B cell (primary cell): ENCODE results near the gene CCDC88C. TPM values are rescaled to one million over a fixed set of nuclear protein-coding genes. Genes with fewer than 3 reads are reported as not detected.

Source experiments
- ATAC-seq: fragments of 200-7000 bp; cut with Tn5 transposase; one replicate; pipeline ENCODE4 v1.10.0; 2021; ENCODE audit warnings: low read depth, mild to moderate bottlenecking, moderate number of reproducible peaks, moderate library complexity
- CTCF ChIA-PET: fragments of 350-600 bp; sonication (Branson Sonifier 250); formaldehyde crosslinking; loops from one replicate; lab custom pipeline; 2021; ENCODE audit warnings: antibody characterized with exemption, inconsistent platforms; lab: Charles Lee
- POLR2A ChIA-PET: fragments of 350-600 bp; sonication (Branson Sonifier 250); formaldehyde crosslinking; loops from one replicate; lab custom pipeline; 2021; ENCODE audit warnings: antibody characterized with exemption; lab: Charles Lee
- DNase-seq: peaks from one replicate; pipeline ENCODE4 v3.0.0; 2013
- H2AFZ ChIP-seq: 2 replicates; pipeline ENCODE4 v1.6.1; 2012; ENCODE audit warnings: mild to moderate bottlenecking, low read depth, low read length; ENCODE audit not compliant: insufficient read depth, poor library complexity, severe bottlenecking
- H3K27ac ChIP-seq, 2 donors: 1 replicate in 1 of 2; 2 replicates in 1 of 2; pipeline ENCODE4 v1.5.1; 2012 to 2013; ENCODE audit warnings: low read length in 2 of 2, mild to moderate bottlenecking in 2 of 2, moderate library complexity in 1 of 2
- H3K27me3 ChIP-seq, 4 experiments: fragments of 200-600 bp in 1 of 4; sonication (generic) in 1 of 4; replicated peaks in 1 of 4; 1 replicate in 2 of 4; 2 replicates in 2 of 4; pipeline versions ENCODE4 v1.6.1 to v1.7.0; 2013 to 2016; ENCODE audit warnings: low read length in 3 of 4, mild to moderate bottlenecking in 2 of 4, mixed read lengths in 1 of 4, moderate library complexity in 1 of 4; ENCODE audit not compliant: insufficient read depth in 4 of 4, control insufficient read depth in 3 of 4; ENCODE audit errors: control extremely low read depth in 1 of 4
- H3K36me3 ChIP-seq, 2 experiments: replicated peaks in 1 of 2; 1 replicate in 1 of 2; 2 replicates in 1 of 2; pipeline versions ENCODE4 v1.6.1 to v1.7.1; 2013; ENCODE audit warnings: low read length in 1 of 2; ENCODE audit not compliant: insufficient read depth in 2 of 2, control insufficient read depth in 1 of 2; ENCODE audit errors: control extremely low read depth in 1 of 2, extremely low read depth in 1 of 2
- H3K4me1 ChIP-seq, 2 donors: fragments of 200-600 bp in 1 of 2; sonication (generic) in 1 of 2; 1 replicate in 1 of 2; 2 replicates in 1 of 2; pipeline versions ENCODE4 v1.5.1 to v1.6.1; 2013 to 2017; ENCODE audit warnings: low read length in 2 of 2; ENCODE audit not compliant: control insufficient read depth in 2 of 2, insufficient read depth in 2 of 2
- H3K4me2 ChIP-seq: replicated peaks from 2 replicates; pipeline ENCODE3; 2012; ENCODE audit warnings: mild to moderate bottlenecking, low read depth, low read length; ENCODE audit not compliant: poor library complexity, severe bottlenecking
- H3K4me3 ChIP-seq, 5 experiments: fragments of 200-600 bp in 1 of 5; sonication (generic) in 1 of 5; 1 replicate in 3 of 5; 2 replicates in 2 of 5; pipeline versions ENCODE4 v1.5.1 to v1.7.0; 2011 to 2016; ENCODE audit warnings: low read length in 4 of 5, mild to moderate bottlenecking in 4 of 5, low read depth in 2 of 5, control low read depth in 1 of 5, moderate library complexity in 1 of 5; ENCODE audit not compliant: insufficient read depth in 1 of 5; ENCODE audit errors: control extremely low read depth in 1 of 5, extremely low read depth in 1 of 5
- H3K79me2 ChIP-seq: fragments of 200-600 bp; sonication (generic); one replicate; pipeline ENCODE4 v1.6.0; 2016; ENCODE audit warnings: low read length; ENCODE audit not compliant: control insufficient read depth, insufficient read depth
- H3K9ac ChIP-seq: fragments of 200-600 bp; sonication (generic); 2 replicates; pipeline ENCODE4 v1.6.1; 2017; ENCODE audit warnings: mild to moderate bottlenecking, low read length, moderate library complexity
- H3K9me3 ChIP-seq, 3 donors: one replicate each; pipeline versions ENCODE4 v1.6.1 to v1.7.1; 2013; ENCODE audit warnings: low read length in 2 of 3; ENCODE audit not compliant: control insufficient read depth in 2 of 3, insufficient read depth in 1 of 3; ENCODE audit errors: control extremely low read depth in 1 of 3
- H4K20me1 ChIP-seq: 2 replicates; pipeline ENCODE4 v1.6.0; 2012; ENCODE audit warnings: mild to moderate bottlenecking, low read length; ENCODE audit not compliant: insufficient read depth, control insufficient read depth, poor library complexity, severe bottlenecking
- H3K27ac Mint-ChIP-seq: one replicate; pipeline ENCODE4 v1.8.0; 2021; ENCODE audit warnings: mixed read lengths
- H3K27me3 Mint-ChIP-seq: one replicate; pipeline ENCODE4 v1.8.0; 2021; ENCODE audit warnings: mixed read lengths
- H3K4me1 Mint-ChIP-seq: one replicate; pipeline ENCODE4 v1.8.0; 2021; ENCODE audit warnings: mixed read lengths
- H3K4me3 Mint-ChIP-seq: one replicate; pipeline ENCODE4 v1.8.0; 2021; ENCODE audit warnings: mixed read lengths
- H3K9me3 Mint-ChIP-seq: one replicate; pipeline ENCODE4 v1.8.0; 2022; ENCODE audit warnings: mixed read lengths; ENCODE audit not compliant: insufficient read depth
- EZH2 ChIP-seq: IDR thresholded peaks from 2 replicates; pipeline ENCODE4 v1.6.1; 2012; ENCODE audit warnings: borderline replicate concordance, low read depth, mild to moderate bottlenecking, moderate library complexity, low read length; ENCODE audit not compliant: insufficient read depth, poor library complexity, severe bottlenecking
- WGBS: methylation state at CpG from one replicate; pipeline ENCODE4 v1.1.5; 2013; ENCODE audit warnings: missing lambda C conversion rate; ENCODE audit not compliant: insufficient coverage; 5-methylcytosine and 5-hydroxymethylcytosine counted together
- intact Hi-C: fragments of 100-400 bp; cut with micrococcal nuclease; formaldehyde crosslinking; loops from one replicate; pipeline ENCODE4 v1.10.0; 2022
- polyA plus RNA-seq: library from polyadenylated mRNA; depleted of rRNA; stranded (reverse); fragments of >200 nt; gene quantifications from 2 replicates; pipeline ENCODE4 v1.2.3, GENCODE V29; 2012
- total RNA-seq, 2 donors: library from RNA; stranded (reverse); fragments of 120-200 nt in 1 of 2; gene quantifications; 1 replicate in 1 of 2; 2 replicates in 1 of 2; pipeline versions ENCODE4 v1.2.3 to v1.2.4, GENCODE V29; 2013 to 2022
- TF ChIP-seq, protein P1 (sequence below): fragments of 200-600 bp; IDR thresholded peaks from one replicate; pipeline ENCODE4 v1.8.0; 2022; ENCODE audit warnings: antibody characterized with exemption, mild to moderate bottlenecking

CCDC88C gene
- total and polyA plus RNA-seq, 2 donors (not counting 1 experiment from before 2014, with no cell fraction given) = 98.7 to 181 TPM

DNA sequence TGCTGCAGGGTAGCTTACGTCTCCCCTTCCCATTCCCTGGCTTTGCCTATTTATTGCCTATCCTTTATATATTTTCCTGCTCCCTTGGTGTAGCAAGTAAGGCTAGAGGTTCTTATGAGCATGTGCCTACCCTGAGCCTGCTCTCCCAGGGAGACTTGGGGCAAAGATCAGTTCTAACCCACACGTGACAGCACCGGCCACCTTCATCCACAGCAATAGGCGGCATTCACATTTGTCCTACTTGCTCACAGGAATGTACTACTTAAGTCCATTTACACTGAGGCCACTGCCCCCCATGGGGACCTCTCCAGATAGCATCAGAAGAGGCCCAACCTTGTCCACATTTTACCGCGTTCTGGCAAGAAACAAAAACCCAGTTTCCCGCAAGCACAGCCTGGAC, 181.8 kb downstream of the CCDC88C start:
- H3K4me2 ChIP-seq = no peak overlapping the region
- Mint-ChIP-seq H3K9me3 (no peaks in the 10 kb centered on the region), H3K4me1 (peaks cover 32% of the 10 kb centered on the region), H3K27me3 (no peaks in the 10 kb centered on the region), H3K4me3 (no peak overlapping the region), H3K27ac (no peak overlapping the region)
- H3K27me3 ChIP-seq = no peaks in the 10 kb centered on the region
- no peak overlapping the region for H3K4me3 ChIP-seq
- ATAC-seq (no peak), DNase-seq (no peak)
- intact Hi-C loops = no loop called here
- H3K79me2 ChIP-seq = peaks cover 5% of the 10 kb centered on the region
- WGBS = 100% methylated on average over 6 of the region's 7 CpGs
- TF ChIP-seq, protein P1, sequence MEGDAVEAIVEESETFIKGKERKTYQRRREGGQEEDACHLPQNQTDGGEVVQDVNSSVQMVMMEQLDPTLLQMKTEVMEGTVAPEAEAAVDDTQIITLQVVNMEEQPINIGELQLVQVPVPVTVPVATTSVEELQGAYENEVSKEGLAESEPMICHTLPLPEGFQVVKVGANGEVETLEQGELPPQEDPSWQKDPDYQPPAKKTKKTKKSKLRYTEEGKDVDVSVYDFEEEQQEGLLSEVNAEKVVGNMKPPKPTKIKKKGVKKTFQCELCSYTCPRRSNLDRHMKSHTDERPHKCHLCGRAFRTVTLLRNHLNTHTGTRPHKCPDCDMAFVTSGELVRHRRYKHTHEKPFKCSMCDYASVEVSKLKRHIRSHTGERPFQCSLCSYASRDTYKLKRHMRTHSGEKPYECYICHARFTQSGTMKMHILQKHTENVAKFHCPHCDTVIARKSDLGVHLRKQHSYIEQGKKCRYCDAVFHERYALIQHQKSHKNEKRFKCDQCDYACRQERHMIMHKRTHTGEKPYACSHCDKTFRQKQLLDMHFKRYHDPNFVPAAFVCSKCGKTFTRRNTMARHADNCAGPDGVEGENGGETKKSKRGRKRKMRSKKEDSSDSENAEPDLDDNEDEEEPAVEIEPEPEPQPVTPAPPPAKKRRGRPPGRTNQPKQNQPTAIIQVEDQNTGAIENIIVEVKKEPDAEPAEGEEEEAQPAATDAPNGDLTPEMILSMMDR = no peak
- no peak for TF ChIP-seq EZH2
- no peaks in the 10 kb centered on the region for H4K20me1 ChIP-seq
- CTCF ChIA-PET = interaction anchor here (1.4 kb wide), 1 partner anchor 191 kb away, joined by 4 read pairs; no protein-coding TSS in a partner anchor
- no peak overlapping the region for H3K9ac ChIP-seq
- no peaks in the 10 kb centered on the region for H3K36me3 ChIP-seq
- POLR2A ChIA-PET = no interaction called here
- no peak overlapping the region for H3K27ac ChIP-seq
- peaks cover 27 to 40% of the 10 kb centered on the region in 2 donors for H3K4me1 ChIP-seq
- H3K9me3 ChIP-seq = peaks cover 0 to 6% (median 4%) of the 10 kb centered on the region in 3 donors
- no peak overlapping the region for H2AFZ ChIP-seq

DNA sequence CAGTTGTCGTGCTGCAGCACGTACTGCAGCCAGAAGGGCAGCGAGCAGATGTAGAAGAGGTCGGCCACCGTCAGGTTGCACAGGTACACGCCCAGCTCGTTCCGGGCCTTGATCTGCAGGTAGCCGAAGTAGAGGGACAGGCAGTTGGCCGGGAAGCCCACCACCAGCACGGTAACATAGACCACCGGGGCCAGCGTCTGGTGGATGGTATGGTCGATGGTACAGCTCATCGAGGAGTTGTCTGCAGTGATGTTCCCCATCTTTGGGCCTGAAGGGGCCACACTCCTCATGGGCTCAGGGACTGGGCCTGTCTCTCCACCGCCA, 182.9 kb downstream of the CCDC88C start:
- ChIA-PET POLR2A (interaction anchor here (1.0 kb wide), 1 partner anchor 26 kb away, joined by 3 read pairs; no protein-coding TSS in a partner anchor), CTCF (interaction anchor here (0.6 to 1.4 kb wide), 2 partner anchors 52 to 192 kb away, joined by 3 to 4 read pairs; no protein-coding TSS in a partner anchor)

More for the DNA sequence above, 182.9 kb downstream of the CCDC88C start:
- Histone ChIP-seq H3K9me3 (peaks cover 0 to 6% (median 4%) of the 10 kb centered on the region in 3 donors), H3K4me1 (peaks cover 37 to 48% of the 10 kb centered on the region in 2 donors), H3K27ac (no peak overlapping the region), H3K9ac (no peak overlapping the region), H2AFZ (no peak overlapping the region), H3K27me3 (no peaks in the 10 kb centered on the region), H3K4me3 (no peak overlapping the region), H3K36me3 (peaks cover 0 to 2% of the 10 kb centered on the region in 2 experiments), H3K79me2 (peaks cover 5% of the 10 kb centered on the region), H4K20me1 (no peaks in the 10 kb centered on the region), H3K4me2 (no peak overlapping the region)
- WGBS = 98% methylated on average over 16 of the region's 16 CpGs
- no peak for TF ChIP-seq EZH2
- TF ChIP-seq, protein P1 = no peak
- intact Hi-C loops = no loop called here
- H3K4me3 Mint-ChIP-seq = no peak overlapping the region
- no peaks in the 10 kb centered on the region for H3K9me3 Mint-ChIP-seq
- H3K27ac Mint-ChIP-seq = no peak overlapping the region
- no peak for DNase-seq
- H3K27me3 Mint-ChIP-seq = no peaks in the 10 kb centered on the region
- ATAC-seq = no peak
- H3K4me1 Mint-ChIP-seq = peaks cover 38% of the 10 kb centered on the region
